ENCODE measurements around the gene SLC7A1. TPM values are rescaled to one million over a fixed set of nuclear protein-coding genes. Genes with fewer than 3 reads are reported as not detected.

The SLC7A1 gene
- total RNA-seq, 1 donor from 2014 or later = 115 TPM

DNA sequence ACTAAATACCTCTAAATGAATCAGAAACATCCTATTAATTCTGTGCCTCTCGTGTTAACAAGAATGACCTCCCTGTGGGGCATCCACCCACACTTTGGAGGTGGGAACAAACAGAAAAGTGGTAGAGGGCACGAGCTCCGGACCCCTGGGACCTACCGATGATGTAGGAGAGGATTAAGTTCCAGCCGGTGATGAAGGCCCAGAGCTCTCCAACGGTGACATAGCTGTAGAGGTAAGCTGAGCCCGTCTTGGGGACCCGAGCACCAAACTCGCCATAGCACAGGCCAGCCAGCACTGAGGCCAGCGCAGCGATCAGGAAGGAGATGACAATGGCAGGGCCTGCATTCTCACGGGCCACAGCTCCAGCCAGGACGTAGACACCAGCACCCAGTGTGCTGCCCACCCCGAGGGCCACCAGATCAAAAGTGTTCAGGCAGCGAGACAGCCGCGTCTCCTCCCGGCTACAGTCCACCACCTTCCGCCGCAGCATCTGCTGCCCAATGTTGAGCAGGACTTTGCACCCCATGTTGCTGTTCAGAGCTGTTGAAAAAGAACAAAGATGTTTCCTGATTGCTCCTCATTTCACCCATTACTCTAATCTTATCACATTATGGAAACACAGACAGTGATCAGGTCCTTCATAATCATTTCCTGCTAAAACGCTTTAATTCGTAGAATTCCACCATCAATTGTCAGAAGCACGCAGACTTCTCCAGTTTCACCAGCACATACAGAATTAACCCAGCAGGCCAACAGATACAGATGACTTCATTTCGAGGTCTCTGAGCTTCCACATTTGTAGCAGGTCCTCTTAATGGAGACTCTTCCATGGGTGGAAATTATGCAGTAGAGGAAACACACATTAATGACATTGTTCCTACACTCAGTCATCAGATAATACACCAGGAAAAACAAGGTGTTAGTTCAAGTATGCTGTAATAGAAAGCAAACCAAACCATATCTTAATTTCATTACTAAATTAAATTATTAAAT lies 59.5 kb downstream of the SLC7A1 start:
- Mint-ChIP-seq H3K4me3 (ENCODE audit: unreplicated experiment) (no peak overlapping the region), H3K36me3 (ENCODE audit: low read depth, unreplicated experiment) (peaks cover 34% of the 10 kb centered on the region), H3K9me3 (ENCODE audit: unreplicated experiment) (no peaks in the 10 kb centered on the region), H3K27ac (ENCODE audit: unreplicated experiment) (no peak overlapping the region), H3K4me1 (ENCODE audit: low read depth, unreplicated experiment) (peaks cover 25% of the 10 kb centered on the region), H3K27me3 (ENCODE audit: low read depth, unreplicated experiment) (no peaks in the 10 kb centered on the region)
- Histone ChIP-seq H2AFZ (ENCODE audit: low read depth, low read length) (no peak overlapping the region), H3K9me3 (ENCODE audit: insufficient read depth, low read depth, low read length) (no peaks in the 10 kb centered on the region), H3K4me3 (ENCODE audit: insufficient read depth, low read depth, low read length) (no peak overlapping the region), H3K9ac (ENCODE audit: low read length) (no peak overlapping the region), H3K4me1 (ENCODE audit: insufficient read depth, low read length) (peaks cover 14% of the 10 kb centered on the region), H3K27me3 (ENCODE audit: insufficient read depth, low read length) (no peaks in the 10 kb centered on the region), H3K79me2 (ENCODE audit: insufficient read depth, low read length) (peaks cover 79% of the 10 kb centered on the region), H4K20me1 (ENCODE audit: insufficient read depth, low read length) (peaks cover 62% of the 10 kb centered on the region), H3K4me2 (ENCODE audit: low read length) (no peak overlapping the region), H3K27ac (ENCODE audit: low read depth, low read length) (no peak overlapping the region), H3K36me3 (ENCODE audit: insufficient read depth, low read length) (peaks cover 25% of the 10 kb centered on the region)
- no peak for TF ChIP-seq EZH2 (IDR thresholded peaks at IDR 0.05; ENCODE audit: insufficient read depth, low read length)
- TF ChIP-seq, protein P1, sequence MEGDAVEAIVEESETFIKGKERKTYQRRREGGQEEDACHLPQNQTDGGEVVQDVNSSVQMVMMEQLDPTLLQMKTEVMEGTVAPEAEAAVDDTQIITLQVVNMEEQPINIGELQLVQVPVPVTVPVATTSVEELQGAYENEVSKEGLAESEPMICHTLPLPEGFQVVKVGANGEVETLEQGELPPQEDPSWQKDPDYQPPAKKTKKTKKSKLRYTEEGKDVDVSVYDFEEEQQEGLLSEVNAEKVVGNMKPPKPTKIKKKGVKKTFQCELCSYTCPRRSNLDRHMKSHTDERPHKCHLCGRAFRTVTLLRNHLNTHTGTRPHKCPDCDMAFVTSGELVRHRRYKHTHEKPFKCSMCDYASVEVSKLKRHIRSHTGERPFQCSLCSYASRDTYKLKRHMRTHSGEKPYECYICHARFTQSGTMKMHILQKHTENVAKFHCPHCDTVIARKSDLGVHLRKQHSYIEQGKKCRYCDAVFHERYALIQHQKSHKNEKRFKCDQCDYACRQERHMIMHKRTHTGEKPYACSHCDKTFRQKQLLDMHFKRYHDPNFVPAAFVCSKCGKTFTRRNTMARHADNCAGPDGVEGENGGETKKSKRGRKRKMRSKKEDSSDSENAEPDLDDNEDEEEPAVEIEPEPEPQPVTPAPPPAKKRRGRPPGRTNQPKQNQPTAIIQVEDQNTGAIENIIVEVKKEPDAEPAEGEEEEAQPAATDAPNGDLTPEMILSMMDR (IDR thresholded peaks at IDR 0.05; ENCODE audit: insufficient read depth, low read depth, low read length) = no peak
- peak; percentile 49 for DNase-seq (ENCODE audit: low read depth)
- no peak for FAIRE-seq

- H3K27ac Mint-ChIP-seq (ENCODE audit: unreplicated experiment) = no peak overlapping the region
- no peaks in the 10 kb centered on the region for H3K9me3 Mint-ChIP-seq (ENCODE audit: unreplicated experiment)
- no peak for TF ChIP-seq EZH2 (IDR thresholded peaks at IDR 0.05; ENCODE audit: insufficient read depth, low read length)
- TF ChIP-seq, protein P1 (IDR thresholded peaks at IDR 0.05; ENCODE audit: insufficient read depth, low read depth, low read length) = no peak
- no peak overlapping the region for H3K4me3 ChIP-seq (ENCODE audit: insufficient read depth, low read depth, low read length)
- no peaks in the 10 kb centered on the region for H3K27me3 ChIP-seq (ENCODE audit: insufficient read depth, low read length)
- no peaks in the 10 kb centered on the region for H3K27me3 Mint-ChIP-seq (ENCODE audit: low read depth, unreplicated experiment)
- peaks cover 43% of the 10 kb centered on the region for H3K36me3 Mint-ChIP-seq (ENCODE audit: low read depth, unreplicated experiment)
- peaks cover 62% of the 10 kb centered on the region for H3K79me2 ChIP-seq (ENCODE audit: insufficient read depth, low read length)
- H3K9ac ChIP-seq (ENCODE audit: low read length) = no peak overlapping the region
- H3K36me3 ChIP-seq (ENCODE audit: insufficient read depth, low read length) = peaks cover 41% of the 10 kb centered on the region
- H4K20me1 ChIP-seq (ENCODE audit: insufficient read depth, low read length) = peaks cover 43% of the 10 kb centered on the region
- H3K4me1 Mint-ChIP-seq (ENCODE audit: low read depth, unreplicated experiment) = peaks cover 26% of the 10 kb centered on the region
- peaks cover 3% of the 10 kb centered on the region for H3K4me1 ChIP-seq (ENCODE audit: insufficient read depth, low read length)
- H2AFZ ChIP-seq (ENCODE audit: low read depth, low read length) = no peak overlapping the region
- no peak overlapping the region for H3K4me2 ChIP-seq (ENCODE audit: low read length)
- FAIRE-seq (no peak), DNase-seq (ENCODE audit: low read depth) (no peak)
- H3K9me3 ChIP-seq (ENCODE audit: insufficient read depth, low read depth, low read length) = no peaks in the 10 kb centered on the region
- no peak overlapping the region for H3K4me3 Mint-ChIP-seq (ENCODE audit: unreplicated experiment)
- no peak overlapping the region for H3K27ac ChIP-seq (ENCODE audit: low read depth, low read length)
These were observed 61.4 kb downstream of the SLC7A1 start for GRCh38 chr13:29534083-29534482.

DNA sequence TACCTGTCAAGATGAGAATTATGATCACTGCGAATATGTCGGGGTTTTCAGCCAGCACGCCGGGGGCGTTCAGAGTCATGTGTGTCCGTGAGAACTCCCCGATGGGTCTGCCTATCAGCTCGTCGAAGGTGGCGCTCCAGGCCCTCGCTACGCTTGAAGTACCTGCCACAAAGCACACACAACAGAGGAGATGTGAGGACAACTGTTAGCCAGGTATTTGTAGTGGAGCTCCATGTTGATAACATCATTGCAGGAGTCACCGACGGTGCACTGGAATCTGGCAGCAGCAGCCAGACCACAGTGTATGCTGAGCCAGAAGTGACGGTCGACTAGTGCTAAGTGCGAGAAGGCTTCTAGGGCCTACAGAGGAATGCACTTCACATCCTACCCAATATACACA lies 62.7 kb downstream of the SLC7A1 start:
- DNase-seq (ENCODE audit: low read depth) (peak; percentile 75), FAIRE-seq (no peak)
- Histone ChIP-seq H3K27me3 (ENCODE audit: insufficient read depth, low read length) (no peaks in the 10 kb centered on the region), H3K27ac (ENCODE audit: low read depth, low read length) (peak overlapping the region; percentile 13), H3K9me3 (ENCODE audit: insufficient read depth, low read depth, low read length) (no peaks in the 10 kb centered on the region), H4K20me1 (ENCODE audit: insufficient read depth, low read length) (peaks cover 30% of the 10 kb centered on the region), H3K36me3 (ENCODE audit: insufficient read depth, low read length) (peaks cover 53% of the 10 kb centered on the region), H2AFZ (ENCODE audit: low read depth, low read length) (no peak overlapping the region), H3K4me2 (ENCODE audit: low read length) (no peak overlapping the region), H3K4me1 (ENCODE audit: insufficient read depth, low read length) (no peaks in the 10 kb centered on the region), H3K9ac (ENCODE audit: low read length) (no peak overlapping the region), H3K79me2 (ENCODE audit: insufficient read depth, low read length) (peaks cover 60% of the 10 kb centered on the region), H3K4me3 (ENCODE audit: insufficient read depth, low read depth, low read length) (no peak overlapping the region)
- TF ChIP-seq, protein P1 (IDR thresholded peaks at IDR 0.05; ENCODE audit: insufficient read depth, low read depth, low read length) = no peak
- no peak for TF ChIP-seq EZH2 (IDR thresholded peaks at IDR 0.05; ENCODE audit: insufficient read depth, low read length)
- Mint-ChIP-seq H3K27ac (ENCODE audit: unreplicated experiment) (peak overlapping the region; percentile 94), H3K36me3 (ENCODE audit: low read depth, unreplicated experiment) (peaks cover 48% of the 10 kb centered on the region), H3K4me1 (ENCODE audit: low read depth, unreplicated experiment) (peaks cover 23% of the 10 kb centered on the region), H3K9me3 (ENCODE audit: unreplicated experiment) (no peaks in the 10 kb centered on the region), H3K27me3 (ENCODE audit: low read depth, unreplicated experiment) (no peaks in the 10 kb centered on the region), H3K4me3 (ENCODE audit: unreplicated experiment) (no peak overlapping the region)
